Measurements from ENCODE around the gene HMX1.

DNA sequence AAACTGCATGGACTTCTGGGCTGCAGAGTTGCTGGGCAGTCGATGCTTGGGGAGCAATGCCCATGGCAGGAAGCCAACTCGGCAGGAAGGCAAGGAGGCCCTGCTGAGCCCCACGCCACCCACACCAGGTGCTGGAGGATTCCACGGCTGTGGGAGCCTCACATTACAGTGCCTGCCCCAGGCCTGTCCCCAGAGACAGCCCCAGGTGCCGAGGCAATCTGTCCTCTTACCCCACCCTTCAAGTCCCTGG lies 53.9 kb downstream of the HMX1 start:
- no peak for TF ChIP-seq POLR2A (IDR thresholded peaks at IDR 0.05)
- no peak for TF ChIP-seq CTCF (IDR thresholded peaks at IDR 0.05)

Measured in gastroesophageal sphincter (tissue), 3 donors.